Astrocyte (in vitro differentiated cells and primary cell): ENCODE data around the gene ANKRD40.

Experiments used
- CTCF ChIP-seq: IDR thresholded peaks from 2 replicates; pipeline ENCODE4 v1.5.1; 2011; ENCODE audit warnings: low read depth, mild to moderate bottlenecking, inconsistent platforms, low read length, moderate library complexity; ENCODE audit not compliant: insufficient read depth
- EZH2 ChIP-seq: IDR thresholded peaks from 2 replicates; pipeline ENCODE4 v1.6.1; 2012; ENCODE audit warnings: mild to moderate bottlenecking, low read length, inconsistent platforms; ENCODE audit not compliant: insufficient read depth

- no peak for TF ChIP-seq CTCF
- no peak for TF ChIP-seq EZH2
These were observed 23.5 kb downstream of the ANKRD40 start for GRCh38 chr17:50684288-50684611.
